Kidney epithelial cell (primary cell): ENCODE results near the gene CCM2. TPM values are rescaled to one million over a fixed set of nuclear protein-coding genes. Genes with fewer than 3 reads are reported as not detected.

Experiments used
- DNase-seq: peaks from one replicate; pipeline ENCODE4 v3.0.0-alpha.2; 2010; ENCODE audit warnings: low read depth
- H3K27me3 ChIP-seq: 2 replicates; pipeline ENCODE4 v1.6.0; 2011; ENCODE audit warnings: low read length; ENCODE audit not compliant: control insufficient read depth, insufficient read depth
- H3K36me3 ChIP-seq: 2 replicates; pipeline ENCODE4 v1.5.1; 2011; ENCODE audit warnings: low read length; ENCODE audit not compliant: control insufficient read depth, insufficient read depth
- H3K4me3 ChIP-seq: 2 replicates; pipeline ENCODE4 v1.5.1; 2011; ENCODE audit warnings: low read depth, mild to moderate bottlenecking, control low read depth, low read length
- total RNA-seq: library from RNA; depleted of rRNA; stranded (reverse); fragments of >200 nt; gene quantifications from 2 replicates; pipeline ENCODE4 v1.2.3, GENCODE V29; 2015
- TF ChIP-seq, protein P1 (sequence below): IDR thresholded peaks from 2 replicates; pipeline ENCODE4 v1.5.1; 2011; ENCODE audit warnings: mild to moderate bottlenecking, moderate library complexity, low read length, control low read depth, inconsistent platforms; ENCODE audit not compliant: insufficient read depth, poor library complexity, severe bottlenecking

The CCM2 gene
- total RNA-seq, 1 donor from 2014 or later = 60.2 TPM

DNA sequence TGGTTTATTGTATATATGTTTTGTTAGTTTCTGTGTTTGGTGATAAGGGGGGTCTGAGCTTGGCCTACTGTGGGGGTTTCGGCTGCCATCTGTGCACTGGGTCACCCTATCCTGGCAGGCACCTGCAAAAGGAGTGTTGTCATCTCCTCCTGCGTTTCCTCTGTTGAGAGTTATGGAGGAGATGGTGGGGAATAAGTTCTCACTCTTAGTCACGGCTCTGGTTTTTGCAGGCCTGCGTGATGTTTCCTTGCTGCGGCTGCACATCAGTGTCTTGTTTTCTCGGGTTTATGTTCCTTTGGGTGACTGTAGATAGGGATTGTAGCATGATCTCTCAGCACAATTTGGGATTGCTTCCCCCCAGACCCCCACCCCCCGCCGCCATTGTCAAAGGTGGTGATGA, 36.8 kb downstream of the CCM2 start:
- H3K36me3 ChIP-seq = no peaks in the 10 kb centered on the region
- DNase-seq = no peak
- TF ChIP-seq, protein P1, sequence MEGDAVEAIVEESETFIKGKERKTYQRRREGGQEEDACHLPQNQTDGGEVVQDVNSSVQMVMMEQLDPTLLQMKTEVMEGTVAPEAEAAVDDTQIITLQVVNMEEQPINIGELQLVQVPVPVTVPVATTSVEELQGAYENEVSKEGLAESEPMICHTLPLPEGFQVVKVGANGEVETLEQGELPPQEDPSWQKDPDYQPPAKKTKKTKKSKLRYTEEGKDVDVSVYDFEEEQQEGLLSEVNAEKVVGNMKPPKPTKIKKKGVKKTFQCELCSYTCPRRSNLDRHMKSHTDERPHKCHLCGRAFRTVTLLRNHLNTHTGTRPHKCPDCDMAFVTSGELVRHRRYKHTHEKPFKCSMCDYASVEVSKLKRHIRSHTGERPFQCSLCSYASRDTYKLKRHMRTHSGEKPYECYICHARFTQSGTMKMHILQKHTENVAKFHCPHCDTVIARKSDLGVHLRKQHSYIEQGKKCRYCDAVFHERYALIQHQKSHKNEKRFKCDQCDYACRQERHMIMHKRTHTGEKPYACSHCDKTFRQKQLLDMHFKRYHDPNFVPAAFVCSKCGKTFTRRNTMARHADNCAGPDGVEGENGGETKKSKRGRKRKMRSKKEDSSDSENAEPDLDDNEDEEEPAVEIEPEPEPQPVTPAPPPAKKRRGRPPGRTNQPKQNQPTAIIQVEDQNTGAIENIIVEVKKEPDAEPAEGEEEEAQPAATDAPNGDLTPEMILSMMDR = no peak
- H3K27me3 ChIP-seq = no peaks in the 10 kb centered on the region
- H3K4me3 ChIP-seq = no peak overlapping the region

DNA sequence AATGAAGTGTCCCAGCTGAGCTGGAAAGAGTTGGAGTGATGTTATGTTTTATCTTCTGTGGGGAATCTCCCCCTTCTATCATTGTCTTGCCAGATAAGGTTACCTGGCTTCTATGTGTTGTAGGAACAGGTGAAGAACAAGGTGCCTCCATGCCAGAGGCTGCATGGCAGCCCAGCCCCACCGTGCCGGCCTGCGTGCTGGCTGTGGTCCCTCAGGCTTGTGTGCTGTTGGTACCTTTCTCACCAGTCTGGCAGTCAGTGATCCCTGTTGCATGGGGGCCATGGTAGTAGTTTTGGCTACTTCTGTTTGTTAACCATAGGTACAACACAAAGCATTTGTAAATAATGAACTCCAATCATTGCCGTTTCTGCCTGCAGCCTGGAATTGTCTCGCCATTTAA, 37.9 kb downstream of the CCM2 start:
- no peaks in the 10 kb centered on the region for H3K36me3 ChIP-seq
- no peak overlapping the region for H3K4me3 ChIP-seq
- DNase-seq = no peak
- no peaks in the 10 kb centered on the region for H3K27me3 ChIP-seq
- TF ChIP-seq, protein P1 = no peak

GRCh38 chr7:45039106-45039505, 39.1 kb downstream of the CCM2 start:
- Histone ChIP-seq H3K27me3 (no peaks in the 10 kb centered on the region), H3K4me3 (no peak overlapping the region), H3K36me3 (no peaks in the 10 kb centered on the region)
- no peak for DNase-seq
- TF ChIP-seq, protein P1 = no peak

DNA sequence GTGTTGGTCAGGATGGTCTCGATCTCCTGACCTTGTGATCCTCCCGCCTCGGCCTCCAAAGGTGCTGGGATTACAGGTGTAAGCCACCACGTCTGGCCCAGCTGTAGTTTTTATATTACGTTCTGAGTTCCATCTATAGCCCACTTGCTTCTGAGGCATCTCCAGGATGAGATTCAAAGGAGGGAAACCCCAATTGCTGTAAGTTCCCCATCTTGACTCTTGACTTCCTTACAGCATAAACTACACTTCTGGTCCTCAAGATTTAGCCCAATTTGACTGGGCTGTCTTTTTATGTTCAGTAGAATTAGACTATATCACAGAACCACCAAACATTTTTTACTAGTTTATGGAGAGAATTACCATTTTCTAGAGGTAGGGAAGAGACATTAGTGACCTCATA, 44.3 kb downstream of the CCM2 start:
- Histone ChIP-seq H3K4me3 (no peak overlapping the region), H3K36me3 (no peaks in the 10 kb centered on the region), H3K27me3 (no peaks in the 10 kb centered on the region)
- no peak for DNase-seq
- TF ChIP-seq, protein P1 = no peak

GRCh38 chr7:45048748-45049147, 48.7 kb downstream of the CCM2 start:
- no peak overlapping the region for H3K4me3 ChIP-seq
- TF ChIP-seq, protein P1 = no peak
- no peak for DNase-seq
- no peaks in the 10 kb centered on the region for H3K27me3 ChIP-seq
- no peaks in the 10 kb centered on the region for H3K36me3 ChIP-seq

GRCh38 chr7:45050198-45050597, 50.2 kb downstream of the CCM2 start:
- no peaks in the 10 kb centered on the region for H3K27me3 ChIP-seq
- TF ChIP-seq, protein P1 = no peak
- DNase-seq = no peak
- H3K4me3 ChIP-seq = no peak overlapping the region
- H3K36me3 ChIP-seq = no peaks in the 10 kb centered on the region
